ENCODE data around the gene AKAP13. TPM values are rescaled to one million over a fixed set of nuclear protein-coding genes. Genes with fewer than 3 reads are reported as not detected.

AKAP13 gene
- total RNA-seq, 1 experiment from 2014 or later = 54.5 TPM

- Histone ChIP-seq H3K9me3 (ENCODE audit: low read depth, low read length, poor library complexity, severe bottlenecking) (no peaks in the 10 kb centered on the region), H3K27me3 (replicated peaks; ENCODE audit: insufficient read depth, low read depth, low read length, poor library complexity) (no peaks in the 10 kb centered on the region), H3K4me3 (ENCODE audit: low read depth, low read length, poor library complexity, severe bottlenecking) (no peak overlapping the region), H3K36me3 (ENCODE audit: insufficient read depth, low read length, poor library complexity, severe bottlenecking) (no peaks in the 10 kb centered on the region), H3K4me1 (ENCODE audit: insufficient read depth, low read length, poor library complexity, severe bottlenecking) (no peaks in the 10 kb centered on the region), H3K27ac (ENCODE audit: low read depth, low read length, poor library complexity, severe bottlenecking) (no peak overlapping the region)
- intact Hi-C loops (cut with micrococcal nuclease; ENCODE audit: unreplicated experiment) = no loop called here
- CTCF ChIA-PET = interaction anchor here (0.6 kb wide), 1 partner anchor 1133 kb away, joined by 4 read pairs; no protein-coding TSS in a partner anchor
- no peak for DNase-seq (ENCODE audit: low spot score)
- TF ChIP-seq, protein P1, sequence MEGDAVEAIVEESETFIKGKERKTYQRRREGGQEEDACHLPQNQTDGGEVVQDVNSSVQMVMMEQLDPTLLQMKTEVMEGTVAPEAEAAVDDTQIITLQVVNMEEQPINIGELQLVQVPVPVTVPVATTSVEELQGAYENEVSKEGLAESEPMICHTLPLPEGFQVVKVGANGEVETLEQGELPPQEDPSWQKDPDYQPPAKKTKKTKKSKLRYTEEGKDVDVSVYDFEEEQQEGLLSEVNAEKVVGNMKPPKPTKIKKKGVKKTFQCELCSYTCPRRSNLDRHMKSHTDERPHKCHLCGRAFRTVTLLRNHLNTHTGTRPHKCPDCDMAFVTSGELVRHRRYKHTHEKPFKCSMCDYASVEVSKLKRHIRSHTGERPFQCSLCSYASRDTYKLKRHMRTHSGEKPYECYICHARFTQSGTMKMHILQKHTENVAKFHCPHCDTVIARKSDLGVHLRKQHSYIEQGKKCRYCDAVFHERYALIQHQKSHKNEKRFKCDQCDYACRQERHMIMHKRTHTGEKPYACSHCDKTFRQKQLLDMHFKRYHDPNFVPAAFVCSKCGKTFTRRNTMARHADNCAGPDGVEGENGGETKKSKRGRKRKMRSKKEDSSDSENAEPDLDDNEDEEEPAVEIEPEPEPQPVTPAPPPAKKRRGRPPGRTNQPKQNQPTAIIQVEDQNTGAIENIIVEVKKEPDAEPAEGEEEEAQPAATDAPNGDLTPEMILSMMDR (conservative IDR thresholded peaks at IDR 0.05; ENCODE audit: low read depth, low read length) = no peak
- TF ChIP-seq EZH2 (IDR thresholded peaks at IDR 0.05; ENCODE audit: borderline replicate concordance, low read depth, low read length, poor library complexity, severe bottlenecking) = no peak
- no TSS peak for BruUV-seq (replicated peaks)
- POLR2A ChIA-PET (ENCODE audit: low non-redundant PET) = no interaction called here
Observed at GRCh38 chr15:85555875-85556617, 175.6 kb downstream of the AKAP13 start.

DNA sequence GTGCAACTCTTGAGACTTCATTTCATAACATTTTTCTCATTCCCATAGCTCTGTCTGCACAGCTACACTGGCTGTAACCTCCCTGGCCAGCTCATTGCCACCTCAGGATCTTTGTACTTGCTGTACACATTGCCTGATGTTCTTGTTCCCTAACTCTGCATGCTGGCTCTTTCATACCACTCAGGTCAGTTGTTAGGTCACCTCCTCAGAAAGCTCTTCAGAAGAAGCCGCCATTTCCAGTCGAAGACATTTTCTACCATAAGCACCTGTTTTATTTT is 176.2 kb downstream of the AKAP13 start:
- no TSS peak for BruUV-seq (replicated peaks)
- DNase-seq (ENCODE audit: low spot score) = no peak
- POLR2A ChIA-PET (ENCODE audit: low non-redundant PET) = no interaction called here

DNA sequence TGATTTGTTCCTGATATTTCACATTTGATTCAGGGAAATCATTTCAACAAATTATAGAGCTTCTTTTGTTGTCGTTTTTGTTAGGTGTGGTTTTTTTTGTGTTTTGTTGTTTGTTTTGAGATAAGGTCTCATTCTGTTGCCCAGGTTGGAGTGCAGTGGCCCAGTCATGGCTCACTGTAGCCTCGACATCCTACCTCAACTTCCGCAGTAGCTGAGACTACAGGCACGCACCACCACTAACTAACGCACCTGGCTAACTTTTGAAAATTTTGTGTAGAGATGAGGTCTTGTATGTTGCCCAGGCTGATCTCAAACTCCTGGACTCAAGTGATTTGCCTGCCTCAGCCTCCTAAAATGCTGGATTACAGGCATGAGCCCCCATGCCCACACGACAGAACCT is 177.0 kb downstream of the AKAP13 start:
- H3K4me1 ChIP-seq (ENCODE audit: insufficient read depth, low read length, poor library complexity, severe bottlenecking) = no peaks in the 10 kb centered on the region
- H3K4me3 ChIP-seq (ENCODE audit: low read depth, low read length, poor library complexity, severe bottlenecking) = no peak overlapping the region
- H3K36me3 ChIP-seq (ENCODE audit: insufficient read depth, low read length, poor library complexity, severe bottlenecking) = no peaks in the 10 kb centered on the region
- intact Hi-C loops (cut with micrococcal nuclease; ENCODE audit: unreplicated experiment) = no loop called here
- H3K9me3 ChIP-seq (ENCODE audit: low read depth, low read length, poor library complexity, severe bottlenecking) = no peaks in the 10 kb centered on the region
- no peak for DNase-seq (ENCODE audit: low spot score)
- H3K27ac ChIP-seq (ENCODE audit: low read depth, low read length, poor library complexity, severe bottlenecking) = no peak overlapping the region
- no peaks in the 10 kb centered on the region for H3K27me3 ChIP-seq (replicated peaks; ENCODE audit: insufficient read depth, low read depth, low read length, poor library complexity)
- BruUV-seq (replicated peaks) = no TSS peak
- CTCF ChIA-PET = no interaction called here
- POLR2A ChIA-PET (ENCODE audit: low non-redundant PET) = no interaction called here
- TF ChIP-seq EZH2 (IDR thresholded peaks at IDR 0.05; ENCODE audit: borderline replicate concordance, low read depth, low read length, poor library complexity, severe bottlenecking) = no peak
- TF ChIP-seq, protein P1 (conservative IDR thresholded peaks at IDR 0.05; ENCODE audit: low read depth, low read length) = no peak

More for the DNA sequence above, 176.2 kb downstream of the AKAP13 start:
- TF ChIP-seq, protein P1 (conservative IDR thresholded peaks at IDR 0.05; ENCODE audit: low read depth, low read length) = no peak
- no peak for TF ChIP-seq EZH2 (IDR thresholded peaks at IDR 0.05; ENCODE audit: borderline replicate concordance, low read depth, low read length, poor library complexity, severe bottlenecking)
- CTCF ChIA-PET = interaction anchor here (0.6 kb wide), 1 partner anchor 1134 kb away, joined by 4 read pairs; no protein-coding TSS in a partner anchor
- Histone ChIP-seq H3K9me3 (ENCODE audit: low read depth, low read length, poor library complexity, severe bottlenecking) (no peaks in the 10 kb centered on the region), H3K4me3 (ENCODE audit: low read depth, low read length, poor library complexity, severe bottlenecking) (no peak overlapping the region), H3K27me3 (replicated peaks; ENCODE audit: insufficient read depth, low read depth, low read length, poor library complexity) (no peaks in the 10 kb centered on the region), H3K27ac (ENCODE audit: low read depth, low read length, poor library complexity, severe bottlenecking) (no peak overlapping the region), H3K4me1 (ENCODE audit: insufficient read depth, low read length, poor library complexity, severe bottlenecking) (no peaks in the 10 kb centered on the region), H3K36me3 (ENCODE audit: insufficient read depth, low read length, poor library complexity, severe bottlenecking) (no peaks in the 10 kb centered on the region)
- intact Hi-C loops (cut with micrococcal nuclease; ENCODE audit: unreplicated experiment) = no loop called here

Data from A673 (cell line).